Bronchial epithelial cell (primary cell): ENCODE data around the gene CEBPZOS. TPM values are rescaled to one million over a fixed set of nuclear protein-coding genes. Genes with fewer than 3 reads are reported as not detected.

Experiments
- DNase-seq: peaks from one replicate; pipeline ENCODE4 v3.0.0-alpha.2; 2010; ENCODE audit warnings: low read depth
- FAIRE-seq: peaks from 2 replicates; lab custom pipeline; 2011; peaks lifted over from hg19 to GRCh38; lab: Jason Lieb, UNC
- H3K27me3 ChIP-seq: 2 replicates; pipeline ENCODE4 v1.5.1; 2011; ENCODE audit warnings: low read length; ENCODE audit not compliant: control insufficient read depth, insufficient read depth
- H3K36me3 ChIP-seq: 2 replicates; pipeline ENCODE4 v1.5.1; 2011; ENCODE audit warnings: low read length; ENCODE audit not compliant: control insufficient read depth, insufficient read depth
- H3K4me3 ChIP-seq: 2 replicates; pipeline ENCODE4 v1.5.1; 2011; ENCODE audit warnings: mild to moderate bottlenecking, low read depth, low read length, control low read depth
- CTCF ChIP-seq: IDR thresholded peaks from 2 replicates; pipeline ENCODE4 v1.5.1; 2011; ENCODE audit warnings: mild to moderate bottlenecking, moderate library complexity, low read length, control low read depth, inconsistent platforms; ENCODE audit not compliant: insufficient read depth, severe bottlenecking
- total RNA-seq: library from RNA; depleted of rRNA; stranded (reverse); fragments of >200 nt; gene quantifications from 2 replicates; pipeline ENCODE4 v1.2.1, GENCODE V29; 2014

CEBPZOS gene
- 7.6 and 16.3 TPM in 2 replicates for total RNA-seq

DNA sequence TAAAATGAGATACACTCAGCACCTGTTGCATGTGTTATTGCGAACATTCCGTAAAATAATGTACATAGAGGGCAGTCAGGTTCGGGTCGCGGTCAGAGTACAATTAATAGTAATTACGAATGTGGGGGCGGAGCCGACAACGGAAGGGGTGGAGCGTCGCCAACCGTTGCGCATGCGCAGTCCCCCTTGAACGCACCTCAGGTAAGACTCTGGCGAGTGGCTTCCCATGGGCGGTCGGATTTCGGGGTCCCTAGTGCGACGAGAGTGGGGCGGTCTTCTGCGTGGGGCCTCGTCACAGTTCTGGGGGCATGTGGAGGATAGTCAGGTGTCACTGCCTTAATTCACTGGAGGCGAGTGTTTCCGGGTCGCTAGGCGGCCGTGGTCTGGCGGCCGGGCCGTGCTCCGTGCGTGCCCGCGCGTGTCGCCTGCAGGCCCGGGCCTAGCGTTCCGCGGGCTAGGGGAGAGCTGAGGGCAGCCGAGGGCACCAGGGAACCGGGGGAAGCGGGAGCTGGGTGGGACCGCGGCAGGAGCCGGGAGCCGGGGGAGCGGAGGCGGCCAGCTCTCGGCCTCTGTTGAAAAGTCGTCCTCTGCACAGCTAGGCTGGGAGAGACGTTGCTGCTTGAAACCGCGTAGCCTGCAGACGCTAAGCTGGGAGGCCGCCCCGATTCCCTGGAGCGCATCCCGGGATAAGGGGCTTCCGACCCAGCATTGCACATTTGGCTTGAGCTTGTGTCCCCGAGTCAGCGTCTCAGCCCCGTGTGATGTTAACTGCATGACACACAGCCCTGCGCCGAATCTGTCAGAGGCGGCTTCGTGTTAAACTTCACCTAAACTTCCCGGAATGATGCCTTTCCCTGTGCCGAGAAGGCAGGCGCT lies at the start of gene CEBPZOS:
TSS of gene CEBPZOS (plus strand) at position 177 of the 876 bp plus-strand sequence. CDS start 3,209 bp downstream, outside the sequence.
- Histone ChIP-seq H3K4me3 (peak within 1 kb of the TSS; percentile 68), H3K36me3 (peaks cover 2% of the 10 kb centered on the region), H3K27me3 (no peaks in the 10 kb centered on the region)
- peak; percentile 71 for DNase-seq
- no peak for TF ChIP-seq CTCF
- no peak for FAIRE-seq

DNA sequence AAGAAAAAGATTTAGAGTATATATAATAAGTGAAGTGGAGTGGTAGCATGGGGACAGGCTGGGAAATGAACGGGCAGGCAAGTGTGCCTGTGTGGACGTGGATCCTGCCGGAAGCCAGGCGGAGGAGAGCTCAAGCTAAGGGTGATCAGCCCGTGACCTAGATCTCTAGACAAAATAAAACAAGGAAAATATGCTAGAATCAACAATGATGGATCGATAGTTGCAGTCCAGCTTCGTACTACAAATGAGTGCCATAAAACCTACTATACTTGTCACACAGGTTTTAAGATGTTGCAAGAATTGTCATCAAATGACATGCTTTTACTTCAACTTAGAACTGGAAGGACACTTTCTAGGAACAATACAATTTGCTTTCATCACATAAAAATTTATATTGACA lies 48.0 kb upstream of the CEBPZOS start:
- no peaks in the 10 kb centered on the region for H3K27me3 ChIP-seq
- peaks cover 9% of the 10 kb centered on the region for H3K36me3 ChIP-seq
- no peak overlapping the region for H3K4me3 ChIP-seq
- DNase-seq (no peak), FAIRE-seq (no peak)
- TF ChIP-seq CTCF: no peak

- no peak overlapping the region for H3K4me3 ChIP-seq
- DNase-seq (no peak), FAIRE-seq (peak; percentile 60)
- peaks cover 6% of the 10 kb centered on the region for H3K36me3 ChIP-seq
- TF ChIP-seq CTCF: no peak
- no peaks in the 10 kb centered on the region for H3K27me3 ChIP-seq
Measured at GRCh38 chr2:37149626-37150322, 46.5 kb upstream of the CEBPZOS start.

GRCh38 chr2:37153224-37153623 lies 43.1 kb upstream of the CEBPZOS start:
- DNase-seq (no peak), FAIRE-seq (no peak)
- no peaks in the 10 kb centered on the region for H3K27me3 ChIP-seq
- peaks cover 2% of the 10 kb centered on the region for H3K36me3 ChIP-seq
- H3K4me3 ChIP-seq: no peak overlapping the region
- no peak for TF ChIP-seq CTCF

DNA sequence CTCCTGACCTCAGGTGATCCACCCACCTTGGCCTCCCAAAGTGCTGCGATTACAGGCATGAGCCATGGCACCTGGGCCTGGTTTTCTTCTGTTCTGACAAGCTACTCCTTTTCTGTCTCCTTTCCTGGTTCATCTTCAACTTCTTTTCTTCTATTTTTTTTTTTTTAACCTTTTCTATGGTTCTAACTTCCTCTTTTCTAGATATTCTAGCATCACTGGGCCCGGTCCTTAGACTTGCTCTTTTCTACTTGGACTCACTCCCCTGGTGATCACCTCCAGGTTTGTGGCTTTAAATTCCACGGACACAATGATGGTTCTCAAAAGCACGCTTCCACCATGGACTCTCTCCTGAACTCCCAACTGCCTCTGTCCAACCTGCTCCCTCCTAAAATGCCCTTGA lies 41.5 kb upstream of the CEBPZOS start:
- H3K36me3 ChIP-seq: no peaks in the 10 kb centered on the region
- DNase-seq (no peak), FAIRE-seq (no peak)
- no peaks in the 10 kb centered on the region for H3K27me3 ChIP-seq
- no peak overlapping the region for H3K4me3 ChIP-seq
- TF ChIP-seq CTCF: no peak
